HG03521 (cell line): ENCODE results near the gene ZNF385B.
"Not testable (repeated sequence)": the region's sequence is repeated elsewhere in the genome, so short reads cannot be mapped to it uniquely, and the experiment has no call there.

Source experiments
- ATAC-seq: cut with Tn5 transposase; IDR thresholded peaks from one replicate; pipeline ENCODE4 v1.9.1; 2021; ENCODE audit warnings: mild to moderate bottlenecking, moderate library complexity; ENCODE audit not compliant: unreplicated experiment

Gene ZNF385B

GRCh38 chr2:179513181-179513580 is 348.2 kb downstream of the ZNF385B start:
- ATAC-seq: no peak

- ATAC-seq: no peak
Measured at GRCh38 chr2:179512281-179513035, 349.0 kb downstream of the ZNF385B start.

GRCh38 chr2:179511105-179511789 is 350.2 kb downstream of the ZNF385B start:
- ATAC-seq: no peak

DNA sequence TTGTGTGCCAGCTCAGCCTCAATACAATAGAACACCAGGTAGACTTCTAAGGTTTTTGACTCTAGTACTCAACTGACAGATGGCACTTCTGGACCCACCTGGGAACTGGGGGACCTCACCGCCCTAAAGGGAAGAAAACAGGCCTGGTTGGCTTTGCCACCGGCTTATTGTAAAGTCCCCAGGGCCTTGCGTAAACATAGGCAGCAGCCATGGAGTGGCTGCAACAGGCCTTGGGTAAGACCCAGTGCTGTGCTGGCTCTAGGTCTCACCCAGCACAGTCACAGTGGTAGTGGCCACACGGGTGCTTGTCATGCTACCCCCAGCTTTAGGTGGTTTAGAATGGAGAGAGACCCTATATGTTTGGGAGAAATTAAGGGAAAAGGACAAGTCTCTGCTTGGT is 366.1 kb downstream of the ZNF385B start:
- ATAC-seq: no peak

DNA sequence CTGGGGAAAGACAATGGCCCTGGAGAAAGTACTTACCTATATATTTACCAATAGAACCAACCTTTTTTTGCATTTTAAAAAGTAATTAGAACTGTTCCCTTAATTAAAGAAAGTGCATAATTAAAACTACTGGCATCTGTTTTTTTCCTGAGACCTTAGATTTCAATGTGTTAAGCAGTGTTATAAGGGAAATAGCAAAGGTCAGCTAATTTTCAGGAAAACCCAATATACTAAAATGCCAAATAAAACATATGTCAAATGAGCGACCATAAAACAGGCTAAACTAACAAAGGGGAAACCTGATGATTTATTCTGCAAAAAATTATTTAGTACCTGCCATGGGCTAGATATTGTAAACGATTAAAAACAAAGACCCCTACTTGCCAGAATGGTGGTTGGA is 372.8 kb downstream of the ZNF385B start:
- ATAC-seq: no peak

DNA sequence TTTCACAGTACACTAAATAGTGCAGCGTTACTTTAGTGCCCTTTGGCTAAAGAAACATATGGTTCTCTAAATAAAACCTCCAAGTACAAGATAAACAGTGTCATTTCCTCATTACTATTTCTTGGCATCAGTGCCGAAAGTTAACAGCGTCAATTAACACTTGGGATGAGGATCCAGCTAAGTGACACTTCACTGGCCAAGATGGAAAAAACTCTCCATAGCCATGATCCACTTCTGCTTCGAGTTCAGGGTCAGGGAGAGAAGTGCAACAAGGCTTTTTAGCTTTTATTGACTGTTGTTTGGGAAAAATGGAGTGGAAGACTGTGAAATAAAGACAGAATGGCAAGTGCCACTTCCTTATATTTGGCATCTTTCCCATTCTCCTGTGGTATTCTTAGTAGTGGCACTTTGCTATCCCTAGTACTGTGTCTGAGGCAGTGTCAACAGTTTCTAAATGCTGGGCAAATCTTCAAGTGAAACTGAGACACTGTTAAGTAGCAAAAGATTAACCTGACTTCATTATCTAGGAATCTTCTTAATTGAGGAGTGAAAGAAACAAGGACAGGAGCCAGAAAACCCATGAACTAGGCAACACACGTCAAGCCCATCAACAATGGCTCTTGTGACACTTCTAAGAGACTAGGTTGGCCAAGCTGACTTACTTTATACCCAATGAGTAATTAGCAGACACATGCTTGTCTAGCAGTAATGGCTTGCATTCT is 374.2 kb downstream of the ZNF385B start:
- ATAC-seq: no peak

DNA sequence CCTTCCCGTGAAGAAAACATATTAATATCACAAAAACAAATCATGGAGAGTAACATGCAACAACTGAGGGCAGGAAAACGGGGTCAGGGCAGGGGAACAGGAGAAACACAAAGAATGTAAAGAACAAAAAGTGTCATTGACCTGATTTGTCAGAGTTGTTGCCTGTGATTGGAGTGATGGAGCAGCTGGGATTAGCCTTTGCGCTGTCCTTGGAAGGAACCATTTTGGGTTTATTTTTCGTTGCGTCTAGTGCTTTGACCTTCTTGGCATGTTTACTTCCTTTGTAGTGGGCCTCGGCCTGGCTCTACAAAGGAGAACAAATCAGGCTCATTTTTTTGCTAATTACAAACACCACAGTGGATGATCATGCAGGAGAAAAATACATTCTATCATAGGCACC is 378.3 kb downstream of the ZNF385B start:
- ATAC-seq: no peak

DNA sequence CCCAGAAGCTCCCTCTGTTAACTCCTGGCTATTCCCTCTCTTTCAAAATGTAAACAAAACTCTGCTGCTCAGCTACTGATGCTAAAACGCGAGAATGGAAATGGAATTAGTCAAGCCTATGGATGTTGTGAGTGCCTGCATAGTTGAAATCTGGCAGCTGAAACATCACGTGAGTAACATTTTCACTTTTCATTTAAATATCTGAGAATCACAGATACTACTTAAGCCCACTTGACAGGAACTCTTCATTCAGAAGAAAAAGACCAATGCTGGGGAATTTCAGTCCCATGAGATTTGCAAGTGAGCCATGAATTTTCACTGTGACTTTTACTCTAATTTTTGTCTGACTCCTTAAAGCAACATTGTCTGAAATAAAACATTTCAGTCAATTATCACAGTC is 381.5 kb downstream of the ZNF385B start:
- ATAC-seq: no peak

DNA sequence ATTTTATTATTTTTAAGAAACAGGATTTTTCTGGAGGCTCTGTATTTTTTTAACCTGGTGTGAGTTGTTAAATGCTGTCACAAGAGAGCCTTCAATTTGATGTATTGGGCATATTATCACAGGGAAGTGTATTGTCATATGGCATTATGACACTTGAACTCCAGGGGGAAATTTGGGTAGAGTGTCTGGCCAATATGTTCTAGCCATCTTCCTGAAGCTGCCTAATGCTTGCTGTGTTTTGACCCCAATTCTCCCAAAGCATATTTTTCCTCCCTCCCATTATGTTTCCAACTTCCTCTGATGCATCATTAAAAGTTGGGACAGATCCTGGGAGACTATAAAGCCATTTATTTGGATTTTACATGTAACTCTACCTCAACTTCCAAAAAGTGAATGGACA is 382.6 kb downstream of the ZNF385B start:
- no peak for ATAC-seq

DNA sequence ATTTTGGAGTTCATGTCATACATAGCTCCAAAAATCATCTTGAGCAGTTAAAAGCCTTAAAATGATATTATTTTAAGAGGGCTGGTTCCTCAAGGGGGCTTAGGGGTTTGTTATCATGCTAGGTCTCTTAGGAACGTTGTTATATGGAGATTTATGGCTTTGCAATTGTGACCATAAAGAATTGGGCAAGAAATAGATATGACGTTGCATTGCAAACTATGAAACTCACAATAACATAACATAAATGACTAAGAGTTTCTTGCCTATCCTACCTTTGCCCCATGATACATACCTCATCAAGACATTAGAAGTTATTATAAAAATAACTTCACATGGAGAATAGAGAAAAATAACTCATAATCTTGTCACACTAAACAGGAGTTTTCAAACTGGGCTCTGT is 390.4 kb downstream of the ZNF385B start:
- no peak for ATAC-seq

- ATAC-seq: no peak
Measured at GRCh38 chr2:179470089-179470488, 391.3 kb downstream of the ZNF385B start.

DNA sequence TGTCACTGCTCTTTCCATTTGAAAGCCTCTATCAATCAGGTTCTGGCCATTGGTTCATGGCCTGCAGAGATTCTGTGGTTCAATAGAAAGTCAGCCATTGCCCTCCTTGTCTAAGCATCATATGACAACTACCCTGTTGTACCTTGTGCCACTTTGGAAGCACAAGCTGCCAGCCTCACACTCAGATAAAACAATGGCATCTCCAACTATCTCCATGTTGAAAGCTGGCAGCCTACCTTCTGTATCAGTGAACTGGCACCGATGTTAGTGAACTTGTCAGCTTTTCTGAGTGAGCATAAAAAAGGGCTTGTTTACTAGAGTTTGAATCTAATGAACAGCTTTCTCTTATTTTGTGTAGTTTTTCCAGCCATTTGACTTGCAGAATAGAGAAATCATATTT is 393.5 kb downstream of the ZNF385B start:
- ATAC-seq: no peak

- ATAC-seq: no peak
Measured at GRCh38 chr2:179467111-179467510, 394.3 kb downstream of the ZNF385B start.

GRCh38 chr2:179461420-179461819 is 400.0 kb downstream of the ZNF385B start:
- no peak for ATAC-seq

DNA sequence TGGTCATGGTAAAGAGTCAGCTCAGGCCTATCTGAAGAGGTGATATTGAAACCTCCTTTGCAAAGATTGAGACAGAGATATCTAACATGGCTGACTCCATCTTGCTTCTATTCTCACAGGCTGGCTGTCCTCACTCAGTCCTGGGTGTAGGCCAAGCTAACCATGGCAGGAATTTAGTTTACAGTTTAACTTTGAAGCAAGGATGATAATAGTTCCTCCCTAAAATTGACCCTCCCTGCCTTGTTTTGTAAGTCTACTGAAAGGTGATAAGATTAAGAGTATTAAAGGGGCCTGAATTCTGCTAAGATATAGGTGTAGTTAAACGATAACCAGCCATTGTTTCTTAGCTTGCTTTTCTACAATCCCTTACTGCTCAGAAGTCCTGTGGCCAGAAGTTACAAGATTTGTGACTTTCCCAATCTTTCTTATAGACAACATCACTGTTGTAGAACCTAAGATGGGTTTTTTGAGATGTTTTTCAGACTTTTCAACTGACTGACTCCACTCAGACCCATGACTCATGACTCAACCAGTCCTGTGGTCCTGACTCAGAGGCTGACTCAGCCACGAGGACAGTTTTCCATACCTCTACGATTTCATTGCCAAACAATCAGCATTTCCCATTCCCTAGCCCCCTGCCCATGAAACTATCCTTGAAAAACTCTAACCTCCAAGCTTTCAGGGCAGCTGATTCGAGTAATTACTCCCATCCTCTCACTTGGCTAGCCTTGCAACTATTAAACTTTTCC is 401.1 kb downstream of the ZNF385B start:
- no peak for ATAC-seq

DNA sequence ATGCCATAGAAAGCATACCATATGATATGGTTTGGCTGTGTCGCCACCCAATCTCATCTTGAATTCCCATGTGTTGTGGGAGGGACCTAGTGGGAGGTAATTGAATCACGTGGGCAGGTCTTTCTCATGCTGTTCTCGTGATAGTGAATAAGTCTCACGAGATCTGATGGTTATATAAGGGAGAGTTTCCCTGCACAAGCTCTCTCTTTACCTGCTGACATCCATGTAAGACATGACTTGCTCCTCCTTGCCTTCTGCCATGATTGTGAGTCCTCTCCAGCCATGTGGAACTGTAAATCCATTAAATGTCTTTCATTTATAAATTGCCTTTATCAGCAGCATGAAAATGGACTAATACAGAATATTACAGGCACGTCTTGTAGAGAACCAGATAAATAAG is 403.3 kb downstream of the ZNF385B start:
- not testable (repeated sequence) for ATAC-seq

DNA sequence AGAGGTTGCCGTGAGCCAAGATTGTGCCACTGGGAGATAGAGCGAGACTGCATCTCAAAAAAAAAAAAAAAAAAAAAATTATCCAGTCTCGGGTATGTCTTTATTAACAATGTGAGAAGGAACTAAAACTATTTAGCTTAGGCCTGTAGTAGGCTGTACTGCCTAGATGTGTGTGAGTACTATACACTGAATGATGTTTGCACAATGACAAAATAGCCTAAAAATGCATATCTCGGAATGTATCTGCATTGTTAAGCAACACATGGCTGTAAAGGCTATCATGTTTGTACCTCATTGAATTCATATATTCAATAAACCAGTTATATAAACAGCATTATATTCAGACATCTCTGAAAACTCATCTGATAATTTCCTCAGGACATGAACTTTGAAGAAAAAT is 405.6 kb downstream of the ZNF385B start:
- no peak for ATAC-seq

GRCh38 chr2:179455172-179455524 is 406.3 kb downstream of the ZNF385B start:
- ATAC-seq: no peak

DNA sequence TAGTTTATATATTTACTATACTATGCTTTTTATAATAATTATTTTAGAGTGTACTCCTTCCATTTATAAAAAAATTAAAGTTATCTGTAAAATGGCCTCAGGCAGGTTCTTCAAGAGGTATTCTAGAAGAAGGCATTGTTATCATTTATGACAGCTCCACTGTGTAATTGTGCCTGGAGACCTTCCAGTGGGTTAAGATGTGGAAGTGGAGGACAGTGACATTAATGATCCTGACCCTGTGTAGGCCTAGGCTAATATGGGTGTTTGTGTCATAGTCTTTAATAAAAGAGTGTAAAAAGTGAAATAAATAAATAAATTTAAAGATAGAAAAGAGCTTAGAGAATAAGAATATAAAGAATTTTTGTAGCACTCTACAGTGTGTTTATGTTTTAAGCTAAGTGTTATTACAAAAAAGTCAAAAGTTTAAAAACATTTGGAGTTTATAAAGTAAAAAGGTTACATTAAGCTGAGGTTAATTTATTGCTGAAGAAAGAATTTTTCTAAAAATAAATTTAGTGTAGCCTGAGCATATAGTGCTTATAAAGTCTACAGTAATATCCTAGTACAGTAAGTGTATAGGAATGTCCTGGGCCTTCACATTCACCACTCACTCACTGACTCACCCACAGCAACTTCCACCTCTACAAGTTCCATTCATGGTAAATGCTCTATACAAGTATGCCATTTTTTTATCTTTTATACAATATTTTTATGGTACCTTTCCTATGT is 406.8 kb downstream of the ZNF385B start:
- ATAC-seq: no peak

DNA sequence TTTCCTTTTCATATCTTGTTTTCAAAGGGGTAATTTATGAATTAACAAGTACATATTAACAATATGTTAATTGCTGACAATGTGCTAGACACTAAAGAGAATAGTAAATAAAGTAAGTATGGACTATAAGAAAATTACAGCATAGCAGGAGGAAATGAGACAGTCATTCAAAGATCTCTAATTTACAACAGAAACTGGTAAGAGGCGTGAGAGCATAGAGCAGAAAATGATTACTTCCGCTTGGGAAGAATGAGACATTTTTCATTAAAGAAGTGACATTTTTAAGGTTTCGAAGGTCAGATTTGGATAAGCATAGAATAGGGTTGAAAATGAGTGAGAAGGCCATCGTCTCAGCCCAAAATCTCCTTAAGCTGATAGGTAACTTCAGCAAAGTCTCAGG is 412.4 kb downstream of the ZNF385B start:
- no peak for ATAC-seq
